SU-DHL-6 (cell line): ENCODE measurements around the gene LRRN2.

Experiments
- CTCF ChIP-seq: fragments of 200-600 bp; sonication (generic); IDR thresholded peaks from one replicate; pipeline ENCODE4 v1.5.1; 2017; ENCODE audit warnings: antibody characterized with exemption, mild to moderate bottlenecking, low read length, moderate library complexity; ENCODE audit not compliant: insufficient read depth, poor library complexity, severe bottlenecking
- EZH2phosphoT487 ChIP-seq: fragments of 200-600 bp; sonication (generic), shearing (Covaris generic); conservative IDR thresholded peaks from 2 replicates; pipeline ENCODE4 v1.6.1; 2018; ENCODE audit warnings: mild to moderate bottlenecking, antibody characterized with exemption, low read length, moderate library complexity, mixed read lengths

GRCh38 chr1:204641455-204641854, 44.1 kb downstream of the LRRN2 start:
- TF ChIP-seq EZH2phosphoT487: no peak
- no peak for TF ChIP-seq CTCF
